Omental fat pad (tissue), 4 donors: ENCODE measurements around the gene FSCN2. TPM values are rescaled to one million over a fixed set of nuclear protein-coding genes. Genes with fewer than 3 reads are reported as not detected.
A peak's percentile ranks its signal among the peaks of the same experiment; 100 is the strongest.

ENCODE experiments used
- ATAC-seq: fragments of 150-250 bp; one replicate; pipeline ENCODE4 v1.9.1; 2016; ENCODE audit warnings: mild to moderate bottlenecking, moderate library complexity; ENCODE audit not compliant: low FRiP score
- DNase-seq: peaks from one replicate; pipeline ENCODE4 v3.0.0-alpha.2; 2019; ENCODE audit warnings: low spot score
- total RNA-seq, 4 donors: library from RNA; depleted of rRNA; stranded (reverse); fragments of >200 nt; gene quantifications; one replicate each; pipeline ENCODE4 v1.1.0, GENCODE V29; 2016
- TF ChIP-seq, protein P1 (sequence below), 3 donors: fragments of 450-650 bp; IDR thresholded peaks; one replicate each; pipeline ENCODE4 v1.5.1; 2016 to 2017; ENCODE audit warnings: antibody characterized with exemption in 3 of 3, mild to moderate bottlenecking in 3 of 3, moderate library complexity in 2 of 3

FSCN2 gene
- total RNA-seq, 4 donors from 2014 or later: 0.31 to 0.95 (median 0.36) TPM; not detected in 1

DNA sequence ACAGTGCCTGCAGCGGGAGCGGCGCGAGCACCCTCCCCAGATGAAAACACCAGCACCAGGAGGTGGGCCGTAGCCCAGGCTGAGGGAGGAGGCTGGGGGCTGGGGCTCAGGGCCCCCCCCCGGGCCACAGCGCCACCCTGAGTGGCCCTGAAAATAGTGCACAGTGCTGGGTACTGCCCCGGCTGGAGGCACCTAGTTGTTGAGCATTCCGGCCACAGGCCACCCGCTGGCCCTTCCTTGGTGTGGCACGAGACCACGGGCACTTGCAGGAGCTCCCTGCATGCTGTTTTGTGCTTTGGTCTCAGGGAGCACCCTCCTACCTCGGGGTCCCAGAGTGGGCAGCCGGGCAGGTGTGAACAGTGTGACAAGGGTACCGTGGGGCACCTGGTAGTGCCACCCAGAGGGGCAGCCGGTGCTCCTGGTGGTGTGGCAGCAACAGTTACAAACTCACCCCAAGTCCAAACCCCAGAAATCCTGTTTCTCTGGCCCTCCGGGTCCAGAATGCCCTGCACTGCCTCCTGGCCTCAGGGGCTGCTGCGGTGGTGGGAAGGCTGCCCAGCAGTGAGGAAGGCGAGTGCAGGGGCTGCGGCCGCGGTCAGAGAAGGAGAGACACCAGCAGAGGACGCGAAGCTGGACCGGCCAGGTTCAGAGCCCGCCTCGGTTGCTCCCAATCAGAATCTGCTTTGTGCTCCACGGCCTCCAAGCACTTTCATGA lies 11.9 kb downstream of the FSCN2 start:
- ATAC-seq (no peak), DNase-seq (no peak)
- TF ChIP-seq, protein P1, sequence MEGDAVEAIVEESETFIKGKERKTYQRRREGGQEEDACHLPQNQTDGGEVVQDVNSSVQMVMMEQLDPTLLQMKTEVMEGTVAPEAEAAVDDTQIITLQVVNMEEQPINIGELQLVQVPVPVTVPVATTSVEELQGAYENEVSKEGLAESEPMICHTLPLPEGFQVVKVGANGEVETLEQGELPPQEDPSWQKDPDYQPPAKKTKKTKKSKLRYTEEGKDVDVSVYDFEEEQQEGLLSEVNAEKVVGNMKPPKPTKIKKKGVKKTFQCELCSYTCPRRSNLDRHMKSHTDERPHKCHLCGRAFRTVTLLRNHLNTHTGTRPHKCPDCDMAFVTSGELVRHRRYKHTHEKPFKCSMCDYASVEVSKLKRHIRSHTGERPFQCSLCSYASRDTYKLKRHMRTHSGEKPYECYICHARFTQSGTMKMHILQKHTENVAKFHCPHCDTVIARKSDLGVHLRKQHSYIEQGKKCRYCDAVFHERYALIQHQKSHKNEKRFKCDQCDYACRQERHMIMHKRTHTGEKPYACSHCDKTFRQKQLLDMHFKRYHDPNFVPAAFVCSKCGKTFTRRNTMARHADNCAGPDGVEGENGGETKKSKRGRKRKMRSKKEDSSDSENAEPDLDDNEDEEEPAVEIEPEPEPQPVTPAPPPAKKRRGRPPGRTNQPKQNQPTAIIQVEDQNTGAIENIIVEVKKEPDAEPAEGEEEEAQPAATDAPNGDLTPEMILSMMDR (IDR thresholded peaks at IDR 0.05): no peak

DNA sequence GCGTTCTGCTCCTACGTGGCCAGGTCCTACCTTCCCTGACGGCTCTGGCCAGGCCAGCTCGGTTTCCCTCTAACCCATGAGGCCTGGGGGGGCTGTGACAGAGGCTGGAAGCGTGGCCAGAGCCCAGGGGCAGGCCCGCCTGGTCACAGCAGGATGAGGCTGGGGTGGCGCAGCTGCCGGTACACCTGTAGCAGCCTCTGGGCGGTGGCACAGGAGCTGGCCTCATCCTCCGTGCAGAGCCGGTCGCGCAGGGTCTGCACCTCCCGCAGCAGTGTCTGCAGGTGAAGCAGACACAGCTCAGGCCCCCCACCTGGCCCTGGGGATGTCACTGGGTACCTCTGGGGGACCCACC lies 12.5 kb downstream of the FSCN2 start:
- no peak for ATAC-seq
- DNase-seq: no peak
- TF ChIP-seq, protein P1 (IDR thresholded peaks at IDR 0.05): no peak

GRCh38 chr17:81541123-81541522 lies 12.9 kb downstream of the FSCN2 start:
- TF ChIP-seq, protein P1 (IDR thresholded peaks at IDR 0.05): no peak
- no peak for ATAC-seq
- no peak for DNase-seq

GRCh38 chr17:81542431-81543338 lies 14.5 kb downstream of the FSCN2 start:
- ATAC-seq (no peak), DNase-seq (no peak)
- TF ChIP-seq, protein P1 (IDR thresholded peaks at IDR 0.05): no peak

GRCh38 chr17:81543339-81543675 lies 15.1 kb downstream of the FSCN2 start:
- ATAC-seq: peak; percentile 31
- DNase-seq: no peak
- TF ChIP-seq, protein P1 (IDR thresholded peaks at IDR 0.05): no peak

DNA sequence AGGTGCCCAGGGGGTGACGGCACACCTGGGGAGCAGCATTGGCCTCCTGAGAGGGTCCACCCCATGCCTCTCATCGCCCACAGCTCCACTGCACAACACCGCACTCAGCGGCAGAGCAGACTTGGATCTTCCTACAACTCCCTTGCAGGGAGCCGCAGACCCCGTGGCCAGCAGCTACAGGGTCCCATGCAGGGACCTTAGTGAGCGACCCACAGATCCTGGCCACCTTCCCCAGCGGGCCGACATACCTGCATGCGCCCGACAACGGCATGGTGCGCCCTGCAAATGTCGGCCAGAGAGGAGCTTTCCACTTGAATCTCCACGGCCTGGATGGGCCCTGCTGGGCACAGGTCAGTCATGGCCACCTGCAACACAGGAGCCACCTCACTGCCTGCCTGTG lies 15.6 kb downstream of the FSCN2 start:
- TF ChIP-seq, protein P1 (IDR thresholded peaks at IDR 0.05): no peak
- DNase-seq (no peak), ATAC-seq (no peak)
